ENCODE results near the gene MARS1. TPM values are rescaled to one million over a fixed set of nuclear protein-coding genes. Genes with fewer than 3 reads are reported as not detected.

The MARS1 gene
- total RNA-seq, 1 experiment from 2014 or later = 291 TPM

Small RNAs within 50 kb of the gene (microRNA-seq; reads per million reads assigned to microRNA genes)
- gene MIR616 (ENCODE audit: unreplicated experiment) (1.6 reads per million), gene MIR6758 (ENCODE audit: unreplicated experiment) (0.95 reads per million)

Other genes with a start within 250 kb of the MARS1 start
- gene STAC3, start 236.9 kb upstream of the MARS1 start, total RNA-seq (2021; ENCODE audit: unreplicated experiment) = 0.87 TPM
- gene R3HDM2, start 57.0 kb upstream of the MARS1 start, total RNA-seq (2021; ENCODE audit: unreplicated experiment) = 56.5 TPM
- gene INHBC, start 53.3 kb upstream of the MARS1 start, total RNA-seq (2021; ENCODE audit: unreplicated experiment) = not detected
- 0.59 TPM for gene INHBE, start 32.8 kb upstream of the MARS1 start, total RNA-seq (2021; ENCODE audit: unreplicated experiment)
- gene GLI1, start 28.3 kb upstream of the MARS1 start, total RNA-seq (2021; ENCODE audit: unreplicated experiment) = 6.5 TPM
- gene ARHGAP9, start 8.2 kb upstream of the MARS1 start, total RNA-seq (2021; ENCODE audit: unreplicated experiment) = 0.92 TPM
- gene DDIT3, start 32.4 kb downstream of the MARS1 start, total RNA-seq (2021; ENCODE audit: unreplicated experiment) = 47.2 TPM
- gene MBD6, start 34.8 kb downstream of the MARS1 start, total RNA-seq (2021; ENCODE audit: unreplicated experiment) = 115 TPM
- 97.6 TPM for gene DCTN2, start 59.1 kb downstream of the MARS1 start, total RNA-seq (2021; ENCODE audit: unreplicated experiment)
- gene KIF5A, start 62.0 kb downstream of the MARS1 start, total RNA-seq (2021; ENCODE audit: unreplicated experiment) = 3.0 TPM
- gene PIP4K2C, start 103.1 kb downstream of the MARS1 start, total RNA-seq (2021; ENCODE audit: unreplicated experiment) = 62.6 TPM
- gene DTX3, start 116.8 kb downstream of the MARS1 start, total RNA-seq (2021; ENCODE audit: unreplicated experiment) = 37.8 TPM
- 10.5 TPM for gene ARHGEF25, start 123.4 kb downstream of the MARS1 start, total RNA-seq (2021; ENCODE audit: unreplicated experiment)
- gene B4GALNT1, start 145.1 kb downstream of the MARS1 start, total RNA-seq (2021; ENCODE audit: unreplicated experiment) = 48.6 TPM
- gene OS9, start 206.1 kb downstream of the MARS1 start, total RNA-seq (2021; ENCODE audit: unreplicated experiment) = 186 TPM